RCC 7860 (cell line): ENCODE data around the gene GAL3ST1.
"Not testable (repeated sequence)": the region's sequence is repeated elsewhere in the genome, so short reads cannot be mapped to it uniquely, and the experiment has no call there.

Experiments used
- DNase-seq: peaks from one replicate; pipeline ENCODE4 v3.0.0-alpha.2; 2015; ENCODE audit warnings: low spot score
- FAIRE-seq: peaks from 2 replicates; lab custom pipeline; 2012; peaks lifted over from hg19 to GRCh38; lab: Jason Lieb, UNC

Gene GAL3ST1

DNA sequence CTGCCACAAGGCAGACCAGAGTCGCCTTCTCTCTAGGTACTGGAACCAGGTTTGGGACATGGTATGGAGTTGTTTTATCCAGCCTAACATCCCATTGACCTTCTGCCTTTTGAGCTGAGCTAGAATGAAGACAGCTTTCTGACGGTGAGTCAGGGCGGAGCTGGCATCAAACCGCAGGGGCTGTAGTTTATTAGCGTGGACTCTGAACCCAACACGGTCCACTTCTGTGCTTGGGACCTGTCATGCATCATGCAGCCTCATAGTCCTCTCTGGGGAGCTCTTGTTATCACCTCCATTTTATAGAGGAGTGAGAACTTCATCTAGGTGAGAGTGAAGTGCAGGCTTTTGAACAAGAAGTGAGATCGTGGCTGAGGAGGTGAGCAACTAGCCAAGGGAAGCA lies 8.3 kb downstream of the GAL3ST1 start:
- DNase-seq (peak; percentile 68), FAIRE-seq (peak; percentile 88)

DNA sequence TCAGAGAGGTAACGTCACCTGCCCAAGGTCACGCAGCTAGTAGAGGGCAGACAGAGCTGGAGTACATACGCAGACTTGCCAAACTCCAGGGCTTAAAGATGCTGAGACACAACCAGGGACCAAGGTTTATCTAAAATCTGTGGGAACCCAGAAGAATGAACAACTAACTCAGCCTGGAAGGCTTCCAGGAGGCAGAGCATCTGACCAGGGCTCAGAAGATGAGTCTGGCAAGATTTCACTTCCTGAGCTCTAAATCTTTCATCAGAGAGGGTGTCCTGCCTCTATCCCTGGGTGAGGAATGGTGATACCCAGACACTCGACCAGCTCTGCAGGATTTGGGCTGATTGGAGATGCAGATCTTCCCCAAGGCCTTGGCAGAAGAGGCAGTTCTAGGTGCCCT lies 9.1 kb downstream of the GAL3ST1 start:
- DNase-seq = no peak
- FAIRE-seq = peak; percentile 65

DNA sequence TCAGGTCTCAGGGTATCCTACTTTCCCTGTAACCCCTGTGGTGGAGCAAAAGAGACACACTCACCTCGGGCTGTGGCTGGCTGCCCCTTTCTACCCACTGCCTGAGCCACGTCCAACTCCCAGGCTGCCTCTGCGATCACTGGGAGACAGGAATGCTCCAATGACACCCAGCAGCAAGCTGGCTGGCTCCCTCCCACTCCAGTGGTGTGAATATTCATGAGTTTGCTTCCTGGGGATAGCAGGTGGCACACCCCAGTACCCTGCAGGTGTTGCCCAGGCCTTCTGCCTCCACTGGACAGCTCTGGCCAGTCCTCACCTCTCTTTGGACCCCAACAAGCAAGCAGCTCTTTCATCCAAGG lies 9.7 kb downstream of the GAL3ST1 start:
- FAIRE-seq (peak; percentile 12), DNase-seq (peak; percentile 18)

DNA sequence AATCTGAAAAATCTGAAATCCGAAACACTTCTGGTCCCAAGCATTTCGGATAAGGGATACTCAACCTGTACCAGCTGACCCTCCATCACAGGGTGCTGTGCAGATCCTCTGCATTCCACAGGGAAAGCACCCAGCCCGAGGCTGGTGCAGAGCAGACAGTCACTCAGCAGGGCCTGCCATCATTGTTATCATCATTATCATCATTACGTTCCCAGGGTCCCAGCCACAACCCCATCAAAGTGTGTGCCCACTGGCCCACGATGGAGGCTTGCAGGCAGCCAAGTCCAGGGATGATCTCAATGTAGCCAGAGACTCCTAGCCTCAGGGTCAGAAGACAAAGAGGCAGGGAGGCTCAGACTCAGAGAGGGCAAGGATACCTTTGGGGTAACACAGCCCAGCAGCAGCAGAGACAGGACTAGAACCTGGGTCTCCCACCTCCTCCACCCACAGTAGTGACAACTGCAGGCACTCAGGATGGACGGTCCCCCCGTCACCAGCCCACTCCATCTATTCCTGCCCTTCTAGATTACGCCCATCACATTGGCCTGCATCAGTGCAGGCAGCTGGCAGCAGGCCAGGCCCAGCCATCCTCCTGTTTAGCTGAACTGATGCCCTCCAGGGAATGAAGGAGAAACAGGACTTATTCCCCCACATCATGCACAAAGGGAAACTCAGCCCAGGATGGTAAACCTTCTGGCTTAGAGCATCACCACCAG lies 10.3 kb downstream of the GAL3ST1 start:
- DNase-seq (no peak), FAIRE-seq (no peak)

DNA sequence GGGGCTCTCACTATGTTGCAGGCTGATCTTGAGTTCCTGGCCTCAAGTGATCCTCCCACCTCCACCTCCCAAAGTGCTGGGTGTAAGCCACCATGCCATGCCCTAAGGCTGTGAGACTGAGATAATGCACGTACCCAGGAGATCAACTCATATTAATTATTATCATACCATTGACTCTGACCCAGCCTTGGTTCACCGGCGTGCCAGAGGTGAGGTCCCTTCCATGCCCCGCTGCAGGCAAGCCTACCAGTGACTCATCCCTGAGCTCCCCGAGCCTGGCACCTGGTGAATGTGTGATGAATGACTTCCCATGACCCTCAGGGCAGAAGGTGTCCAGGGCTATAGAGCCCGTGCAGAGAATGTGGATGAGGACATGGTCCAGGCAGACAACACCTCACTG lies 12.1 kb downstream of the GAL3ST1 start:
- peak; percentile 97 for DNase-seq
- FAIRE-seq = peak; percentile 98

DNA sequence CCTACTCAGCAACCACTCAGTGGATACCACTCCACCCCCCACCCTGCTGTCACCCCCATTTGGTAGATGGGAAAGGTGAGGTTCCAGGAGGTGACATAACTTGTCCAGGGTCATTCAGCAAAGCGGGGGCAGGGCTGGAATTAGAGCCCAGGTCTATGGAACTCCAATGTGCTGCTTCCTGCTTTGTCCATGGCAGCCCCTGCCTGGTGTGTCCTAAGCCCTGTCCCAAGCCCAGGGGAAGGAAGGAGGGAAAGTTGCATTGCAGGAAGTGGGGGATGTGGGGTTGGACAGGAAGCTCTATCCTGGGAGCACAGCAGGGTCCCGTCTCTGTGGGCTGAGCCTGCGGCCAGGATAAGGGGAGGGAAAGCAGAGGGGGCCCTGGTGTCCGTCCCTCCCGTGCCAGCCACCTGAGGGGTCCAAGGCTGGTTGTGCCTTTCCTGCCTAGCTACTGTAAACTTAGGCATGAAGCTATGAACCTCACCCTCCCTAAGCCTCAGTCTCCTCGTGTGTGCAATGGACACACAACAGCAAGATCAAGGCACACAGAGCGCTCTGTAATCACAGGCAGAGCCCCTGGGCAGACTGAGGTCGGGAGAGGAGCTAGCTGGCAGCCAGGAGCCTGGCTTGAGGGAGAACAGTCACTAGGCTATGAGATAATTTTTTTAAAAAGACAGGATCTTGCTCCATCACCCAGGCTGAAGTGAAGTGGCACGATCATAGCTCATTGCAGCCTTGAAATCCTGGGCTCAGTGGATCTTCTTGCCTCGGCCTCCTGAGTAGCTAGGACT lies 12.9 kb downstream of the GAL3ST1 start:
- FAIRE-seq (peak; percentile 81), DNase-seq (peak; percentile 76)

DNA sequence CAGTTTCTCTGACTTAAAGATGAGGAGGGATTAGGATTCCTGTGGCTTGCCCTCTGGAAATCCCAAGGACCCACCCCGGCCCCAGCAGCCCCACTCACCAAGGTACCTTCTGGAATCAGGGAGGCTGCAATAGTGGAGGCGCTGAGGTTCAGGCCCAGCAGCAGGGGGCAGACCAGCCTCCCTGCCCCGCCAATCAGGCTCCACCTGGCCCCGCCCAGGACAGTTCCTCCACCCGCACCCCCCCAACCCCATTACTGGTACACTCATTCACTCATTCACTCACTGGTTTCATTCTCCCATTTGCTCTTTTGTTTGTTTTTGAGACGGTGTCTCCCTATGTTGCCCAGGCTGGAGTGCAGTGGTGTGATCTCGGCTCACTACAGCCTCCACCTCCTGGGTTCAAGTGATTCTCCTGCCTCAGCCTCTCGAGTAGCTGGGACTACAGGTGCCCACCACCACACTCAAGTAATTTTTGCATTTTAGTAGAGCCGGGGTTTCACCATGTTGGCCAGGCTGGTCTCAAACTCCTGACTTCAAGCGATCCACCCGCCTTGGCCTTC lies 13.7 kb downstream of the GAL3ST1 start:
- DNase-seq = peak; percentile 68
- FAIRE-seq = peak; percentile 82

DNA sequence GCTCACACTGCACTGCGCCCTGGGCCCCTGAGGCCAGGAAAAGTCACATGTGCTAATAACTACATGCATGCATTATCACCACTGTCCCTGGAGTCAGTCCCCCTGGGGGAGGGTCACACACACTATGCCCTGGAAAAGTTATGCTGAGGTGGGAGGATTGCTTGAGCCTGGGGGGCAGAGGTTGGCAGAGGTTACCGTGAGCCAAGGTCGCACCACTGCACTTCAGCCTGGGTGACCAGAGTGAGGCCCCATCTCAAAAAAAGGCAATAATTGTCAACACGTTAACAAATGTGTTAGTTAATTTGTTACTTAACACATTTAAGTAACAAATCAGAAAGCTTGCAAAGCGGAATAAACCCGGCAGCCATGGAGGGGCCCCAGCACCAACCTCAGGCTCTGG lies 14.6 kb downstream of the GAL3ST1 start:
- DNase-seq (no peak), FAIRE-seq (no peak)

DNA sequence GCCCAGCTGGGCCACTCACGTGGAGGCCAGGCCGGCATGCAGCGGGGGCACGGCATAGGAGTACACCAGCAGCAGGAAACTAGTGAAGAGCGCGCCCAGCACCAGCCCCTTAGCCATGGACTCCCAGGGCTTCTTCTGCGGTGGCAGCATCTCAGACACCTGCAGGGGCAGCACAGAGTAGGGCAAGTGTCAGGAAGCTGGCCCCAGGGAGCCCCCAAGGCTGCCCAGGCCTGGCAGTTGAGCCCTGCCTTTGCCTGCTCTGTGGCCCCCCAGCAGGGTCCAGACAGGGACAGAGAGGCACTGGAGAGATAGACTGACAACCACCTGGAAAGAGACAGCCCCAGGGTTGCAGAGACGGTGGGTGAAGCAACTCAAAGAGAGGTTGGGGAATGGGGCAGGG lies 17.2 kb downstream of the GAL3ST1 start:
- no peak for DNase-seq
- no peak for FAIRE-seq

DNA sequence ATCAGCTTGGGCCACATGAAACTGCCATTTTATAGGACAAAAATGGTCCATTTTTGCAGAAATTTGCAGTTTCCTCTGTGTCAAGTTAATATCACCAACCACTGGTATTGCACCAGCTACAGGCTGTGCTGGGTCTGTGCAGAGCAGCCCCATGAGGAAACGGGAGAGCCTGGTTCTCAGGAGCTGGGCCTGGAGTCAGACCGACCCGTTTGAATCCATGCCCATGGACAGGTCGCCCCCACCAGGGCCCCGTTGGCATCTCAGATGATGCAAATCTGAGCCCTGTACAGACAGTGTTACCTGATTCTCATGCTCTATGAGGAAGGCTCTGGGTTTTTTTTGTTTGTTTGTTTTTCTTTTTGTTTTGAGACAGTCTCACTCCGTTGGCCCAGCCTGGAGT lies 18.1 kb downstream of the GAL3ST1 start:
- DNase-seq (no peak), FAIRE-seq (no peak)

DNA sequence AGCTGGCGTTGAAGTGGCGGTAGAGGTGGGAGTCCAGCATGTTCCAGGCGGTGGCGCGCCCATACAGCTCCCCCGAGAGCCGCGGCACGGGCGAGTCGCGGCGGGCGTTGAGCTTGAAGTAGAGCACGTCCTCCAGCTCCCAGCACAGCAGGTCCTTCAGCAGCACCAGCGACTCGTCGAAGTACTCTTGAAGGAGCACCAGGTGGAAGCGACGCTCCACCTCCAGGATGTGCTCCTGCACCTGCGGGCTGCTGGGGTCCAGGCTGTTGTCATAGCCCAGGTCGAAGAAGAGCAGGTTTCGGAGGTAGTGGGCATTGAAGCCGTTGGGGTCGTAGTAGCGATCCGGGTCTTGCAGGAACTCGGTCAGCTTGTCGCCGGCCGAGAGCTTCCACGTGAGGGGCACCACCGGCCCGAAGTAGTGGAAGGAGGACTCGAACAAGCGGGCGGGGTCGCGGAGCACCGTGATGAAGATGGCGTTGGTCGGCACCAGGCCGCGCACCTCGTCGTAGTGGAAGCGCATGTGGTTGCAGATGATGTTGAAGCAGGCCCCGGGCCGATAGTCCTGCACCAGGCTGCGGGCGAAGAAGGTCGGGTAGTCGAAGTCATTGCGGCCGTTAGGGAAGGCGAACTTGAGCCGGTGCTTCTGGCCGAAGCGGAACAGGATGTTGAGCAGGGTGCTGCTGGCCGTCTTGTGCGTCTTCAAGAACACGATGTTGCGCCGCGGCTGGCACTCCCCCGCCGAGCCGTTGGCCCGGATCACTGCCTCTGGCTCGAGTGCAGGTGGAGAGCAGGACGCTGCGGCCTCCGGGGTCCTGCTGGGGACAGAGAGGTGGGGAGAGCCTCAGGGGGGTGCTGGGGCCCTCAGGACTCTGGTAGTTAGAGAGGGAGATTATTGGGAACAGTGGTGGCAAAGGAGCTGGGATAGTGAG lies 18.9 kb downstream of the GAL3ST1 start:
- DNase-seq = no peak
- no peak for FAIRE-seq

DNA sequence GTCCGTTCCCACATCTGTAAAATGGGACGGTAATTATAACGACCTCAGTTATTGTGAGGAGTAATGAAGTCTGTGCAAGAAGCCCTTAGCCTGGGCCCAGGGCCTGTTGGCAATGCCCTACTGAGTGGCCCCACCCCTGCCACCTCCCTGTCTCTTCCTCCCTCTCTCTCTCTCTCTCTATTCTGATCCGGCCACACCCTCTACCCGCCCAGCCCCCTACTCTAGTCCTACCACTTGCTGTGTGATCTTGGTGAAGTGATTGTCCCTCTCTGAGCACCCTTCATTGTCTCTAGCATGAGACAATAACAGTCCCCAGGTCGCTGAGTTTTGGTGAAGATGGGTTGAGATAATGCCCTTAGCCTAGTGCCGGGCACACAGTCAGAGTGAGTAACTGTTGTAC lies 20.5 kb downstream of the GAL3ST1 start:
- no peak for DNase-seq
- FAIRE-seq = no peak

DNA sequence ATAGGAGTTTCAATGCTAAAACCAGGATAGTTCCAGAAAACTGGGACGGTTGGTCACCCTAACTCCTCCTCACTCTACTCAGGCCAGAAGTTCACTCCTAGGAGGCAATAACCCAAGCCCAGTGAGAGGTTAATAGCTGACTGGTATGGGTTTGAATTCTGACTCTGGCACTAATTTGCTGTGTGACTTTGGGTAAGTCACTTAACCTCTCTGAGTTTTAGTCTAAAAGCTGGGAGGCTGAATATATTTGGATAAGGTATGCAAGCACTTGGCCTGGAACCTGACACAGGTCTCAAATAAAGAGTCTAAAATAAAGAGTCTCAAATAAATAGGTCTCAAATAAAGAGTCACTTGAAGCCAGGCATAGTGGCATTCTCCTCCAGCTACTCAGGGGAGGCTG lies 21.7 kb downstream of the GAL3ST1 start:
- DNase-seq = no peak
- no peak for FAIRE-seq

DNA sequence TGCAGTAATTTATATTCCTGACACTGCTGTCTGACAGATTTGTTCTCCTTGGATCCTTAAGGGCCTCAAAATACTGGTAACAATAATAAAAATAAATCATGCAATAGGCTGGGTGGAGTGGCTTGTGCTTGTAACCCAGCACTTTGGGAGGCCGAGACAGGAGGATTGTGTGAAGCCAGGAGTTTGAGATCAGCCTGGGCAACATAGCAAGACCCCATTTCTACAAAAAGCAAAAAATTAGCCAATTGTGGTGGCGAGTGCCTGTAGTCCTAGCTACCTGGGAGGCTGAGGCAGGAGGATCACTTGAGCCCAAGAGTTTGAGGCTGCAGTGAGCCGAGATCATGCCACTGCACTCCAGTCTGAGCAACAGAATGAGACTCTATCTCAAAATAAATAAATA lies 22.7 kb downstream of the GAL3ST1 start:
- DNase-seq, FAIRE-seq: not testable (repeated sequence)

DNA sequence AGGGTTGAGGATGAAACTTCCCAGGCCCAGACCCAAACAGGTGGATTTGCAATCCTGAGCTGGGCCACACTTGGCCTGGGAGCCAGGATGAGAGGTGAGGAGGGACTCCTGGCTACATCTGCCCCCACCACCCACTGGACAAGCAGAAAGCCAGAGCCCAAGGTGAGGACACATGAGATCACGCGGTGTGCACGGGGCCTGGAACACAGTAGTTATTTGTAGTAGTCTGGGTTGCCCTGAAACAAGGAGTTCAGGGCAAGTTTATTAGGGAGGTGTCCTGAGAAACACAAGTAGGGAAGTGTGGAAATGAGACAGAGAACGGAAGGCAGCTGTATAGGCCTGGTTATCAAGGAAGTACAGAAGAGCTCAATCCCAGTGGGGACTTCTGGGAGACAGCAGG lies 27.3 kb downstream of the GAL3ST1 start:
- FAIRE-seq = no peak
- DNase-seq = no peak

DNA sequence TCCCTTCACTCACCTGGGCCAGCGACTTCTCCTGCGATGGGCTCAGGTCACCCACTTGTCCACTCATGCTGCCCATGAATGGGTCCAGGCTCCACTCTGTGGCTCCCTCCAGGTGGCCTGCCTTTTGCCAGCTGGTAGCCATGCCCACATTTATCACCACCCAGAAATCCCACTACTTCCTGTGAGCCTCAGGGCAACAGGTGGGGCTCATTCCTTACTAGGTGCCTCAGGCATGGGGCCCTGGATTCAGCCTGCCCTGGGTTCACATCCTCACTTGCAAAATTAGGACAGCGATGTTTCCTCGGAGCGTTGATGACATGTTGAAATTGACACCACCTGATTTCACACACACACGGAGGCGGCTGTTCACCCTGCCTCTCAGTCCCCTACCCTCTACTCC lies 27.8 kb downstream of the GAL3ST1 start, which contains the start of gene SEC14L6:
SEC14L6 (minus strand) TSS at position 126 of the 400 bp plus-strand sequence; CDS start at position 67, 59 bp downstream.
- no peak for DNase-seq
- no peak for FAIRE-seq

DNA sequence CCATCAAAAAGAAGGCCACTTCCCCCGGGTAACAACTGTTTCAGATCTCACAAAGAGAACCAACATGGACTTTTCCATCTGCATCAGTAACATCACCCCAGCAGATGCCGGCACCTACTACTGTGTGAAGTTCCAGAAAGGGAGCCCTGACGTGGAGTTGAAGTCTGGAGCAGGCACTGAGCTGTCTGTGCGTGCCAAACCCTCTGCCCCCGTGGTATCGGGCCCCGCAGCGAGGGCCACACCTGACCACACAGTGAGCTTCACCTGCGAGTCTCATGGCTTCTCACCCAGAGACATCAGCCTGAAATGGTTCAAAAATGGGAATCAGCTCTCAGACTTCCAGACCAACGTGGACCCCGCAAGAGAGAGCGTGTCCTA lies 31.7 kb downstream of the GAL3ST1 start:
- no peak for FAIRE-seq
- no peak for DNase-seq

DNA sequence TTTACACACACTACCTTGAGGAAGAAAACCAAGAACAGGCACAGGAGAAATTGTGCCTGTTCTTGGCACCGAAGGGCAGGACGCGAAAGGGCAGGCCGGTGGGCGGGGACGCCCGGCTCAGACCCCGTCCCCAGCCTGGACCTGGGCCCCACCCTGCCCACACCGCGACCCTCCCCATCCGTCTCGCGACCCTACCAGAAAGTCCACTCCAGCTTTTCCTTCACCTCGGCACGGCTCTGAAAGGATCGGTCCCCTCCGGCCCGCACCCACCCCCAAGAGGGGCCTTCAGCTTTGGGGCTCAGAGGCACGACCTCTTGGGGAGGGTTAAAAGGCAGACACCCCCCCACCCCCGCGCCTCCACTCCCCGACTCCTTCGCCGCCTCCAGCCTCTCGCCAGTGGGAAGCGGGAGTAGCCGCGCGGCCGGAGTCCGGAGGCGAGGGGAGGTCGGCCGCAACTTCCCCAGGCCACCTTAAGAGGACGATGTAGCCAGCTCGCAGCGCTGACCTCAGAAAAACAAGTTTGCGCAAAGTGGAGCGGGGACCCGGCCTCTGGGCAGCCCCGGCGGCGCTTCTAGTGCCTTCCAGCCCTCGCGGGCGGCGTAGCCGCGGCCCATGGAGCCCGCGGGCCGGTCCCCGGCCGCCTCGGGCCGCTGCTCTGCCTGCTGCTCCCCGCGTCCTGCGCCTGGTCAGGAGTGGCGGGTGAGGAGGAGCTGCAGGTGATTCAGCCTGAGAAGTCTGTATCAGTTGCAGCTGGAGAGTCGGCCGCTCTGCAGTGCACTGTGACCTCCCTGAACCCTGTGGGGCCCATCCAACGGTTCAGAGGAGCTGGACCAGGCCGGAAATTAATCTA lies 32.3 kb downstream of the GAL3ST1 start:
- peak; percentile 62 for DNase-seq
- FAIRE-seq = peak; percentile 40

DNA sequence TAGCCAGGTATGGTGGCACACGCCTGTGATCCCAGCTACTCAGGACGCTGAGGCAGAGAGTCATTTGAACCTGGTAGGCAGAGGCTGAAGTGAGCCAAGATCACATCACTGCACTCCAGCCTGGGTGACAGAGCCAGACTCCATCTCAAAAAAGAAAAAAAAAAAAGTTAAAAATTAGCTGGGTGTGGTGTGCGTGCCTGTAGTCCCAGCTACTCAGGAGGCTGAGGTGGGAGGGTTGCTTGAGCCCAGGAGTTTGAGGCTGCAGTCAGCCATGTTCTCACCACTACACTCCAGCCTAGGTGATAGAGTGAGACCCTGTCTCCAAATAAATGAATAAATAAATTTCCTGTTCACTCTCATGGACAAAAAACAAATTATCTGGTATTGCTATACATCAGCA lies 33.0 kb downstream of the GAL3ST1 start:
- DNase-seq = peak; percentile 53
- peak; percentile 83 for FAIRE-seq

DNA sequence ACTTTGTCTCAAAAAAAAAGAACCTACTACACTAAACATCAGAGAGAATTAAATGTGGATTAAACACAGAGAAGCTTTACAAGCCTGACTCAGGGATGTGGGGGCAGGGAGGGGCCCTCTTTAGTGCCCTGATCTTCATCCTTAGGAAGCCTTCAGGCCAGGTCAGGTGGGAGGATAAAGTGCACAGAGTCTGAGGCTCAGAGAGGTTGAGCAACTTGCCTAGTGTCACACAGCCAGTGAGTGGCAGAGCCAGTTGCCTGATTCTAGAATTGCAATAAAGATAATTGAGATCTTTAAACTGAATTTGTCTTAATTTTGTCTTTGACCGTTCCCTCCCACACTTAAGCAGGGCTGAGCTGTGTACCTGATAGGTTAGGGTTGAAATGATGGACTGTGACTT lies 35.1 kb downstream of the GAL3ST1 start:
- DNase-seq = no peak
- FAIRE-seq = no peak
